22Rv1 (cell line): ENCODE data around the gene NOVA2.

Experiments used
- H3K27ac ChIP-seq: fragments of 450-650 bp; 2 replicates; pipeline ENCODE4 v1.5.1; 2017
- ZFX ChIP-seq: fragments of 450-650 bp; IDR thresholded peaks from 2 replicates; pipeline ENCODE4 v1.6.1; 2017; ENCODE audit warnings: antibody characterized with exemption, borderline replicate concordance
- TF ChIP-seq, protein P1 (sequence below): fragments of 450-650 bp; IDR thresholded peaks from 2 replicates; pipeline ENCODE4 v1.5.1; 2017; ENCODE audit warnings: mild to moderate bottlenecking

NOVA2 gene

DNA sequence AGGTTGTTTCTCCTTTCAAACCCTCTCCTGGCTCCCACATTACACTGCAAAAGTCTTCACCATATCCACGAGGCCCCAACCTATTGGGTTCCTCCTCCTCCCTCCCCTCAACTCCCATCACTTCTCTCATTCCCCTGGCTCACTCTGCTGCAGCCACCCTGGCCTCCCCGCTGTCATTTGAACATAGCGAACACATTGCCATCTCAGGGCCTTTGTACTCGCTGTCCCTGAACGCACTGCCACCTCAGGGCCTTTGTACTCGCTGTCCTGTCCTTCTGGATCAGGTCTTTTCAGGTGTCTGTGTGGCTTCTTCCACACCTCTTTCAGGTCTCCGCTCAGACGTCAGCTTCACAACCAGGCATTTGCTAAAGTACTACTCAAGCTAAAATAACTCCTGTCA lies 23.3 kb upstream of the NOVA2 start:
- no peak for TF ChIP-seq ZFX
- TF ChIP-seq, protein P1, sequence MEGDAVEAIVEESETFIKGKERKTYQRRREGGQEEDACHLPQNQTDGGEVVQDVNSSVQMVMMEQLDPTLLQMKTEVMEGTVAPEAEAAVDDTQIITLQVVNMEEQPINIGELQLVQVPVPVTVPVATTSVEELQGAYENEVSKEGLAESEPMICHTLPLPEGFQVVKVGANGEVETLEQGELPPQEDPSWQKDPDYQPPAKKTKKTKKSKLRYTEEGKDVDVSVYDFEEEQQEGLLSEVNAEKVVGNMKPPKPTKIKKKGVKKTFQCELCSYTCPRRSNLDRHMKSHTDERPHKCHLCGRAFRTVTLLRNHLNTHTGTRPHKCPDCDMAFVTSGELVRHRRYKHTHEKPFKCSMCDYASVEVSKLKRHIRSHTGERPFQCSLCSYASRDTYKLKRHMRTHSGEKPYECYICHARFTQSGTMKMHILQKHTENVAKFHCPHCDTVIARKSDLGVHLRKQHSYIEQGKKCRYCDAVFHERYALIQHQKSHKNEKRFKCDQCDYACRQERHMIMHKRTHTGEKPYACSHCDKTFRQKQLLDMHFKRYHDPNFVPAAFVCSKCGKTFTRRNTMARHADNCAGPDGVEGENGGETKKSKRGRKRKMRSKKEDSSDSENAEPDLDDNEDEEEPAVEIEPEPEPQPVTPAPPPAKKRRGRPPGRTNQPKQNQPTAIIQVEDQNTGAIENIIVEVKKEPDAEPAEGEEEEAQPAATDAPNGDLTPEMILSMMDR = no peak

GRCh38 chr19:45995715-45996385 lies 22.2 kb upstream of the NOVA2 start:
- H3K27ac ChIP-seq = peak overlapping the region; percentile 53
- TF ChIP-seq ZFX = no peak
- TF ChIP-seq, protein P1 = no peak

More for the DNA sequence above, 23.3 kb upstream of the NOVA2 start:
- no peak overlapping the region for H3K27ac ChIP-seq

DNA sequence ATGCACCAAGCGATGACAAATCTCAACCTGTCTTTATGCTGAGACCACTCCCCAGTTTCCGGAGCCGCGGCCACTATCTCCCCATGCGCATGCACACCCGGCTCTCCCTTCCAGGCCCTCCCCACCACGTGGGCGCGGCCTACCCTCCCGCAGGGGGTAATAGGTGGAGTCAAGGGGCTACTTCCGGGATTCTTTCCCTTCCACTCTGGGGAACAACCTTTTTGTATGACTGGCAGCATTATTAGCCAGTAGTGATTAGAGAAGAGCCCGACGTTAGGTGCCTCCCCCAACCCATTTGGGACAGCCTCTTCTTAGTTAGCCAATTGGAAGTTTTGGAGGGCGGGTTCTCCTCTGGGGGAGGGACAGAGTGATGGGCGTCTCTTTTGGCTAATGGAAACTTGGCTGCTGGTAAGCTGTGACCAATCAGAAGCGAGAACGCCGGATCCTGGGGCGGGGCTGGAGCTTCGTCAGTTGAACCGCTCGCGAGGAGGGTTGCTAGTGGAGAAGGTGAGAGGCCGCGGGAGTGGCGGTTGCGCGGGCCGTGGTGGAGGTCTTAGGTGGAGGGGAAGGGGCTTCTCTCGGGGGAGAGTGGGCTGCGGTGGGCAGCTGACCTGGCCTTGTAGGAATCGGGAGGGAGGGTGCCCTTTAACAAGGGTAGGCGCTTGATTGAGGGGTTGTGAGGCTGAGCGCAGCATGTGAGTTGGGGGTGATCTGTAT lies 21.5 kb upstream of the NOVA2 start, which contains the start of gene CCDC61:
Gene CCDC61 (plus strand): TSS at position 470 of the 717 bp plus-strand sequence. CDS start 7,552 bp downstream, outside the sequence.
- TF ChIP-seq, protein P1 = no peak
- TF ChIP-seq ZFX = no peak
- peak within 1 kb of the TSS; percentile 53 for H3K27ac ChIP-seq

DNA sequence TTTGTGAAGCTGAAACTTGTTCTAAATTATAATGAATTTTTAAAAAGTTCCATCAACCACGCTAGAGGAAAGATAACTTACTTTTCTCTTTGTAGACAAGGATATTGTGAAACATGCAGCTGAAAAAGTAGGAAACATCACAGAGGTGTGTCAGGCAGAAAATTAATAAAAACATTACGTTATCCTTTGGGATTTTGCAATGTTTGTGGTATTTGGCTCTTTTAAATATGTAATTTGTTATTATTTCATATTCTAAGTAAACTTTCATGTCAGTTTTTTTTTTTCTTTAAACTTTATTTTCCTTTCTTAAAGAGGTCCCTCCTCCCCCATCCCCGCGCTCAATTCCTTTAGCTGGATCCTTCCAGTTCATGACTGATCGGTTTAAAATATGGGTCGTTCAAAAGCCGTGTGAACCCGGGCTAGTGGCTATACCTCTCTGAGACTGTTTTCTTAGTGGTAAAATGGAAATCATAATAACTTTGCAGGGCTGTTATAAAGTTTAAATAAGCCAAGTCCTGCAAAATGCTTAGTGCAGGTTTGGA lies 20.9 kb upstream of the NOVA2 start:
- no peak overlapping the region; the same call in 1 of the 2 replicates for H3K27ac ChIP-seq
- no peak for TF ChIP-seq ZFX
- TF ChIP-seq, protein P1 = no peak

- TF ChIP-seq, protein P1 = no peak
- no peak for TF ChIP-seq ZFX
- no peak overlapping the region for H3K27ac ChIP-seq
Measured at GRCh38 chr19:45990113-45990728, 16.6 kb upstream of the NOVA2 start.

DNA sequence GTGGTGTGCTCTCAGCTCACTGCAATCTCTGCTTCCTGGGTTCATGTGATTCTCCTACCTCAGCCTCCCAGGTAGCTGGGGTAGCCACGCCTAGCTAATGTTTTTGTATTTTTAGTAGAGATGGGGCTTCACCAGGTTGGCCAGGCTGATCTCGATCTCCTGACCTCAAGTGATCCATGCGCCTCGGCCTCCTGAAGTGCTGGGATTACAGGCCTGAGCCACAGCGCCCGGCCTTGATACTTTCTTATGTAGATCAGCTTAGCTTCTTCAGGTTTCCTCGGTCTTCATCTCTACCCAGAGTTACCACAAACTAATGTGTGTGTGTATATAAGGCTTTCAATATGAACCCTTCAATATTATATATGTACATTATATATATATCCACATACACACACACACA lies 11.7 kb upstream of the NOVA2 start:
- TF ChIP-seq ZFX = no peak
- TF ChIP-seq, protein P1 = no peak

DNA sequence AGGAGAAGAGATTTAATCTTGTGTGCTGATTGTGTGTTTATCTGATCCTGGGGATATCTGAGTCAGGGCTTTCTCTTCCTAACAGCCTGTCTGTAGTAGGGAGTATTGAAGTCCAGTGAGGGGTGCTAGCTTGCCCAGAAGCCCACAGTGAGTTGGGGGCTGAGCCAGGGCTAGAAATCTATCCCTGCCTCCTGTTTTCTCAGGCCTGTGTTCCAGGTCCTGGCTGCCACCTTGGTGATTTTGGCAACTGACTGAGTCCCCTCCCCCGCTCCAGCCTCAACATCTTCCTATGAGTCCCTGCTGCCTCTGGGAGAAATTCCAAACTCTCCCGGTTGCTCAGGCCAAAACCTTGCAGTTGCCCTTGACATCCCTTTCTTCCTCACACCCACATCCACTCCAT lies 7.7 kb upstream of the NOVA2 start:
- H3K27ac ChIP-seq = no peak overlapping the region
- TF ChIP-seq ZFX = no peak
- TF ChIP-seq, protein P1 = no peak

More for the DNA sequence above, 11.7 kb upstream of the NOVA2 start:
- H3K27ac ChIP-seq = no peak overlapping the region
